Embryonic facial prominence (tissue), 1 donor: Measurements from ENCODE around the gene HDC.

Experiments used
- DNase-seq: peaks from one replicate; pipeline ENCODE4 v3.0.0-alpha.2; 2016; ENCODE audit errors: extremely low spot score

The HDC gene

GRCh38 chr15:50227076-50227475 is 38.5 kb downstream of the HDC start:
- no peak for DNase-seq

GRCh38 chr15:50225938-50226337 is 39.6 kb downstream of the HDC start:
- no peak for DNase-seq

GRCh38 chr15:50225057-50225456 is 40.5 kb downstream of the HDC start:
- DNase-seq = no peak

- DNase-seq = no peak
Measured at GRCh38 chr15:50224606-50225005, 40.9 kb downstream of the HDC start.

- DNase-seq = no peak
Measured at GRCh38 chr15:50222181-50222580, 43.3 kb downstream of the HDC start.

- DNase-seq = no peak
Measured at GRCh38 chr15:50219820-50220219, 45.7 kb downstream of the HDC start.

GRCh38 chr15:50218691-50219090 is 46.8 kb downstream of the HDC start:
- DNase-seq = no peak

- DNase-seq = no peak
Measured at GRCh38 chr15:50218291-50218690, 47.2 kb downstream of the HDC start.

GRCh38 chr15:50210462-50211157 is 54.9 kb downstream of the HDC start:
- DNase-seq = no peak

GRCh38 chr15:50209809-50210208 is 55.7 kb downstream of the HDC start:
- peak; percentile 25 for DNase-seq

- DNase-seq = no peak
Measured at GRCh38 chr15:50206020-50206419, 59.5 kb downstream of the HDC start.

GRCh38 chr15:50202003-50202402 is 63.5 kb downstream of the HDC start:
- DNase-seq = no peak

GRCh38 chr15:50192926-50193620 is 72.5 kb downstream of the HDC start:
- no peak for DNase-seq

- DNase-seq = no peak
Measured at GRCh38 chr15:50192164-50192563, 73.4 kb downstream of the HDC start.
